Measurements from ENCODE around the gene SPTBN1.
A peak's percentile ranks its signal among the peaks of the same experiment; 100 is the strongest.

The SPTBN1 gene

DNA sequence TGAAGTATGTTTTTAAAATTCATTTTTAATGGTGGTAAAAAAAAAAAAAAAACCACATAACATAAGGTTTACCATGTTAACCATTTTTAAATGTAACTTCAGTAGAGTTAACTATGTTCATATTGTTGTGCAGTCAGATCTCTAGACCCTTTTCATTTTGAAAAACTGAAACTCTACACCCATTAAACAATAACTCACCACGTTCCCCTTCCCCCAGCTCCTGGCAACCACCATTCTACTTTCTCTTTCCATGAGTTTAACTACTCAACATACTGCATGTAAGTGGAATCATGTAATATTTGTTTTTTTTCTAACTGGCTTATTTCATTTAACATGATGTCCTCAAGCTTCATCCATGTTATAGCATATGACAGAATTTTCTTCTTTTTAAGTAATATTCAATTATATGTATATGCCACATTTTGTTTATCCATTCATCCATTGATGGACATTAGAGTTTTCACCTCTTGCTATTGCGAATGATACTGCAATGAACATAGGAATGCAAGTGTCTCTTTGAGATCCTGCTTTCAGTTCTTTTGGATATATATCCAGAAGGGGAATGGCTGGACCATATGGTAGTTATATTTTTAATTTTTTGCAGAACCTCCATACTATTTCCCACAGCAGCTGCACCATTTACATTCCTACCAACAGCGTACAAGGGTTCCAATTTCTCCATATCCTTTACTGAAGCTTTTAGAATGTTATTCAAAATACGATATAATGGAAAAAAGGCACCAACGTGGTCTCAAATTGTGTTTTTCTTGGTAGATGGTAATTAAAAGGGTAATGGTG, 91.0 kb downstream of the SPTBN1 start:
- Histone ChIP-seq H3K36me3 (ENCODE audit: control insufficient read depth in 1 of 2, insufficient read depth in 2 of 2, low read length in 2 of 2) (no peaks in the 10 kb centered on the region), H3K4me3 (ENCODE audit: low read depth in 1 of 2, low read length in 2 of 2) (no peak overlapping the region), H3K27ac (ENCODE audit: low read depth, low read length) (no peak overlapping the region), H3K4me1 (ENCODE audit: control insufficient read depth in 1 of 2, insufficient read depth in 2 of 2, low read length in 2 of 2) (peaks cover 52 to 60% of the 10 kb centered on the region in 2 donors), H3K9ac (ENCODE audit: low read depth in 1 of 2, low read length in 2 of 2) (no peak overlapping the region), H3K27me3 (ENCODE audit: control insufficient read depth in 1 of 2, insufficient read depth in 2 of 2, low read length in 2 of 2) (no peaks in the 10 kb centered on the region), H3K9me3 (ENCODE audit: control insufficient read depth in 1 of 2, low read length in 2 of 2) (no peaks in the 10 kb centered on the region)

- H3K9me3 ChIP-seq (ENCODE audit: control insufficient read depth in 1 of 2, low read length in 2 of 2), result no peaks in the 10 kb centered on the region
- H3K4me1 ChIP-seq (ENCODE audit: control insufficient read depth in 1 of 2, insufficient read depth in 2 of 2, low read length in 2 of 2), result peaks cover 52 to 60% of the 10 kb centered on the region in 2 donors
- H3K36me3 ChIP-seq (ENCODE audit: control insufficient read depth in 1 of 2, insufficient read depth in 2 of 2, low read length in 2 of 2), result no peaks in the 10 kb centered on the region
- no peak overlapping the region for H3K27ac ChIP-seq (ENCODE audit: low read depth, low read length)
- no peaks in the 10 kb centered on the region for H3K27me3 ChIP-seq (ENCODE audit: control insufficient read depth in 1 of 2, insufficient read depth in 2 of 2, low read length in 2 of 2)
- peak overlapping the region in 1 of 2 donors; percentile 21 for H3K4me3 ChIP-seq (ENCODE audit: low read depth in 1 of 2, low read length in 2 of 2)
- no peak overlapping the region for H3K9ac ChIP-seq (ENCODE audit: low read depth in 1 of 2, low read length in 2 of 2)
Observed at GRCh38 chr2:54549430-54549829, 93.3 kb downstream of the SPTBN1 start.

- Histone ChIP-seq H3K27ac (ENCODE audit: low read depth, low read length) (peak overlapping the region; percentile 39), H3K4me1 (ENCODE audit: control insufficient read depth in 1 of 2, insufficient read depth in 2 of 2, low read length in 2 of 2) (peaks cover 58 to 66% of the 10 kb centered on the region in 2 donors), H3K9ac (ENCODE audit: low read depth in 1 of 2, low read length in 2 of 2) (no peak overlapping the region)
Observed at GRCh38 chr2:54549917-54550518, 93.9 kb downstream of the SPTBN1 start.

DNA sequence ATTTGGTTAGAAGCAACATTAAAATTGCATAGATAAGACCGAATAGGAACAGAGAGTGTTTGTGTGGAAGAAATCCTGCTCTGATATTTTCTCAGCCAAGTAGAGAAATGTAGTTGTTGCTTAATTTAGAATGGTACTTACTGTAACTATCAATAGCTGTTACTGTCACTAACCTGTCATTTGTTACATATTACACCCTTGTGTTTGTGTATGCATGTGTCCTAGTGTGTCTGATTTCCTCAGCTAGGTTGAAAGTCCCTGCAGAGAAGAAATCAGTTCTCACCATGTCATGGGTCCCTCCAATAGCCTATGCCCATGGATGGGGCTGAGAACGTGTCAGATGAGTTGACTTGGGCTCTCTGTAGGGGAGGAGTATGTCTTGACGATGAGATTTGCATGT, 94.4 kb downstream of the SPTBN1 start:
- peak overlapping the region; percentile 39 for H3K27ac ChIP-seq (ENCODE audit: low read depth, low read length)
- H3K4me1 ChIP-seq (ENCODE audit: control insufficient read depth in 1 of 2, insufficient read depth in 2 of 2, low read length in 2 of 2), result peaks cover 59 to 67% of the 10 kb centered on the region in 2 donors
- H3K36me3 ChIP-seq (ENCODE audit: control insufficient read depth in 1 of 2, insufficient read depth in 2 of 2, low read length in 2 of 2), result no peaks in the 10 kb centered on the region
- H3K4me3 ChIP-seq (ENCODE audit: low read depth in 1 of 2, low read length in 2 of 2), result no peak overlapping the region
- H3K9ac ChIP-seq (ENCODE audit: low read depth in 1 of 2, low read length in 2 of 2), result peak overlapping the region in 1 of 2 donors; percentile 49
- H3K27me3 ChIP-seq (ENCODE audit: control insufficient read depth in 1 of 2, insufficient read depth in 2 of 2, low read length in 2 of 2), result no peaks in the 10 kb centered on the region
- no peaks in the 10 kb centered on the region for H3K9me3 ChIP-seq (ENCODE audit: control insufficient read depth in 1 of 2, low read length in 2 of 2)

More at GRCh38 chr2:54549917-54550518, 93.9 kb downstream of the SPTBN1 start:
- Histone ChIP-seq H3K36me3 (ENCODE audit: control insufficient read depth in 1 of 2, insufficient read depth in 2 of 2, low read length in 2 of 2) (no peaks in the 10 kb centered on the region), H3K27me3 (ENCODE audit: control insufficient read depth in 1 of 2, insufficient read depth in 2 of 2, low read length in 2 of 2) (no peaks in the 10 kb centered on the region), H3K9me3 (ENCODE audit: control insufficient read depth in 1 of 2, low read length in 2 of 2) (no peaks in the 10 kb centered on the region), H3K4me3 (ENCODE audit: low read depth in 1 of 2, low read length in 2 of 2) (peak overlapping the region; percentile 16 to 21)

GRCh38 chr2:54551123-54551756, 95.1 kb downstream of the SPTBN1 start:
- H3K27ac ChIP-seq (ENCODE audit: low read depth, low read length), result peak overlapping the region; percentile 5
- H3K4me1 ChIP-seq (ENCODE audit: control insufficient read depth in 1 of 2, insufficient read depth in 2 of 2, low read length in 2 of 2), result peaks cover 59 to 68% of the 10 kb centered on the region in 2 donors
- H3K27me3 ChIP-seq (ENCODE audit: control insufficient read depth in 1 of 2, insufficient read depth in 2 of 2, low read length in 2 of 2), result no peaks in the 10 kb centered on the region
- H3K9me3 ChIP-seq (ENCODE audit: control insufficient read depth in 1 of 2, low read length in 2 of 2), result no peaks in the 10 kb centered on the region
- H3K9ac ChIP-seq (ENCODE audit: low read depth in 1 of 2, low read length in 2 of 2), result no peak overlapping the region
- H3K4me3 ChIP-seq (ENCODE audit: low read depth in 1 of 2, low read length in 2 of 2), result no peak overlapping the region
- H3K36me3 ChIP-seq (ENCODE audit: control insufficient read depth in 1 of 2, insufficient read depth in 2 of 2, low read length in 2 of 2), result no peaks in the 10 kb centered on the region

DNA sequence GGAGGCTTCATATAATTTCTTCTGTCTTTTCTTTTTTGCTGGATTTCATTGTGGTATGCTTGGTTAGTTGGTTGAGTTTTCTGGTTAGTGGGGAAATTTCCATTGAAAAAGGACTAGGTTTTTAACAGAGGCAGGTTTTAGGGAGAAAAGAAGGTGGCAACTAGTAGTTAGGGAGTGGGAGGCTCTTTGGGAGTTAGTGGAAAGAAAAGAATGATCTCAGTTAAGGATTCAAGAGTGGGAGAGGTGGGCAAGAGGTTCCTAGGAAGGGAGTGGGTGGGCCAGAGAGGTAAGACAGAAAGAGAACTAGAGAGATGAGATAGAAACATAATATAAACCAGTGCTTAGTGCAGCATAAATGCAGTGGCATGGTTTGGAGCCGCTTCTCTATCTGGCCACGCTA, 96.9 kb downstream of the SPTBN1 start:
- no peak overlapping the region for H3K27ac ChIP-seq (ENCODE audit: low read depth, low read length)
- no peak overlapping the region for H3K4me3 ChIP-seq (ENCODE audit: low read depth in 1 of 2, low read length in 2 of 2)
- H3K36me3 ChIP-seq (ENCODE audit: control insufficient read depth in 1 of 2, insufficient read depth in 2 of 2, low read length in 2 of 2), result no peaks in the 10 kb centered on the region
- H3K4me1 ChIP-seq (ENCODE audit: control insufficient read depth in 1 of 2, insufficient read depth in 2 of 2, low read length in 2 of 2), result peaks cover 64 to 67% of the 10 kb centered on the region in 2 donors
- H3K9ac ChIP-seq (ENCODE audit: low read depth in 1 of 2, low read length in 2 of 2), result no peak overlapping the region
- H3K27me3 ChIP-seq (ENCODE audit: control insufficient read depth in 1 of 2, insufficient read depth in 2 of 2, low read length in 2 of 2), result no peaks in the 10 kb centered on the region
- no peaks in the 10 kb centered on the region for H3K9me3 ChIP-seq (ENCODE audit: control insufficient read depth in 1 of 2, low read length in 2 of 2)

DNA sequence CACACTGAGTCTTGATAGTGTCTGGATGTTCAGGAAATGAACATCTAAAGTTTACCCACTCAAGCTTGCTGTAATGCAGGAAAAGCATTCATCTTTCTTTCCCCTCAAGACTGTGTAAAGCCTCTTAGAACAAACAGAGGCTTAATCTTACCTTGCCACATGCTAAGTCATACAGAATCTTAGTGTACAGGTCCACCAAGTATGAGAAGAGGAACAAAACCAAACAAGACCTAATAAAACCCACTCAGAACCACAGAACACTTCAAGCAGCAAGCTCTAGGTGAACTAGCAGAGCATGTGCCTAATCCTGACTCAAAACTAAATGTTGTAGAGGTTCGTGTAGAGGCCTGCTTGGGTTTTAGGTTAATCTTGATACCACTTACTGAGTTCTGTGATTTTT, 97.6 kb downstream of the SPTBN1 start:
- H3K4me1 ChIP-seq (ENCODE audit: control insufficient read depth in 1 of 2, insufficient read depth in 2 of 2, low read length in 2 of 2), result peaks cover 58 to 61% of the 10 kb centered on the region in 2 donors
- no peaks in the 10 kb centered on the region for H3K9me3 ChIP-seq (ENCODE audit: control insufficient read depth in 1 of 2, low read length in 2 of 2)
- no peak overlapping the region for H3K4me3 ChIP-seq (ENCODE audit: low read depth in 1 of 2, low read length in 2 of 2)
- no peaks in the 10 kb centered on the region for H3K27me3 ChIP-seq (ENCODE audit: control insufficient read depth in 1 of 2, insufficient read depth in 2 of 2, low read length in 2 of 2)
- H3K9ac ChIP-seq (ENCODE audit: low read depth in 1 of 2, low read length in 2 of 2), result no peak overlapping the region
- H3K27ac ChIP-seq (ENCODE audit: low read depth, low read length), result no peak overlapping the region
- H3K36me3 ChIP-seq (ENCODE audit: control insufficient read depth in 1 of 2, insufficient read depth in 2 of 2, low read length in 2 of 2), result no peaks in the 10 kb centered on the region

GRCh38 chr2:54555318-54555837, 99.3 kb downstream of the SPTBN1 start:
- peaks cover 47 to 55% of the 10 kb centered on the region in 2 donors for H3K4me1 ChIP-seq (ENCODE audit: control insufficient read depth in 1 of 2, insufficient read depth in 2 of 2, low read length in 2 of 2)
- H3K9ac ChIP-seq (ENCODE audit: low read depth in 1 of 2, low read length in 2 of 2), result peak overlapping the region; percentile 39 to 43
- H3K27ac ChIP-seq (ENCODE audit: low read depth, low read length), result peak overlapping the region; percentile 39
- H3K36me3 ChIP-seq (ENCODE audit: control insufficient read depth in 1 of 2, insufficient read depth in 2 of 2, low read length in 2 of 2), result no peaks in the 10 kb centered on the region
- H3K9me3 ChIP-seq (ENCODE audit: control insufficient read depth in 1 of 2, low read length in 2 of 2), result no peaks in the 10 kb centered on the region
- H3K27me3 ChIP-seq (ENCODE audit: control insufficient read depth in 1 of 2, insufficient read depth in 2 of 2, low read length in 2 of 2), result no peaks in the 10 kb centered on the region
- H3K4me3 ChIP-seq (ENCODE audit: low read depth in 1 of 2, low read length in 2 of 2), result peak overlapping the region; percentile 23 to 51

GRCh38 chr2:54556621-54557121, 100.5 kb downstream of the SPTBN1 start:
- Histone ChIP-seq H3K36me3 (ENCODE audit: control insufficient read depth in 1 of 2, insufficient read depth in 2 of 2, low read length in 2 of 2) (no peaks in the 10 kb centered on the region), H3K9ac (ENCODE audit: low read depth in 1 of 2, low read length in 2 of 2) (peak overlapping the region in 1 of 2 donors; percentile 94), H3K4me3 (ENCODE audit: low read depth in 1 of 2, low read length in 2 of 2) (peak overlapping the region in 1 of 2 donors; percentile 91), H3K9me3 (ENCODE audit: control insufficient read depth in 1 of 2, low read length in 2 of 2) (no peaks in the 10 kb centered on the region), H3K4me1 (ENCODE audit: control insufficient read depth in 1 of 2, insufficient read depth in 2 of 2, low read length in 2 of 2) (peaks cover 37 to 49% of the 10 kb centered on the region in 2 donors), H3K27ac (ENCODE audit: low read depth, low read length) (no peak overlapping the region), H3K27me3 (ENCODE audit: control insufficient read depth in 1 of 2, insufficient read depth in 2 of 2, low read length in 2 of 2) (no peaks in the 10 kb centered on the region)

DNA sequence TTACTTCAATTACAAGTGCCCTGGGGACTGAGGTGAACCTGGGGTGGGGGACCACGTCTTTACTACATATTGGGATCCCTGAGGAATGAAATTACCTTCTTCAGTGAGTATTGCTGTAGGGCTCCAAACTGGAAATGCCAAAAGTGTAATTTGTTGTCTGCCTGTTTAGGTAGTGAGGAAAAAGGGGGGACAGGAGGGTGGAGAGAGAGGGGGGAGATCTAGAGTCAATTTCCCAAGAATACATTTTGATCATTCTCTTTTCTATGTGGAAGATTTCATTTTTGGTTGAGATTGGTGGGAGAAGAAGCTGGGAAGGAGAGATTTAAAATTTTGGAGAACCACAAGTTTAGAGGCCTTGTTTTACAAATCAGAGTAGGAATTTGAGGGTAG, 101.1 kb downstream of the SPTBN1 start:
- peaks cover 33 to 52% of the 10 kb centered on the region in 2 donors for H3K4me1 ChIP-seq (ENCODE audit: control insufficient read depth in 1 of 2, insufficient read depth in 2 of 2, low read length in 2 of 2)
- peak overlapping the region; percentile 91 for H3K27ac ChIP-seq (ENCODE audit: low read depth, low read length)
- H3K9me3 ChIP-seq (ENCODE audit: control insufficient read depth in 1 of 2, low read length in 2 of 2), result no peaks in the 10 kb centered on the region
- no peaks in the 10 kb centered on the region for H3K36me3 ChIP-seq (ENCODE audit: control insufficient read depth in 1 of 2, insufficient read depth in 2 of 2, low read length in 2 of 2)
- no peaks in the 10 kb centered on the region for H3K27me3 ChIP-seq (ENCODE audit: control insufficient read depth in 1 of 2, insufficient read depth in 2 of 2, low read length in 2 of 2)
- peak overlapping the region; percentile 87 to 91 for H3K4me3 ChIP-seq (ENCODE audit: low read depth in 1 of 2, low read length in 2 of 2)
- peak overlapping the region; percentile 90 to 94 for H3K9ac ChIP-seq (ENCODE audit: low read depth in 1 of 2, low read length in 2 of 2)

All from duodenal mucosa (tissue), 2 donors.